BJ (cell line): ENCODE results near the gene SLC39A10. TPM values are rescaled to one million over a fixed set of nuclear protein-coding genes. Genes with fewer than 3 reads are reported as not detected.

Experiments used
- CTCF ChIA-PET: fragments of 350-600 bp; formaldehyde crosslinking; extraction: SDS; loops from one replicate; lab custom pipeline; 2021; ENCODE audit warnings: antibody characterized with exemption, inconsistent platforms; lab: Yijun Ruan, JAX
- POLR2A ChIA-PET: fragments of 300-600 bp; sonication (Branson Sonifier 250); formaldehyde crosslinking; extraction: SDS; loops from one replicate; lab custom pipeline; 2021; ENCODE audit warnings: antibody characterized with exemption; lab: Charles Lee
- DNase-seq: peaks from one replicate; pipeline ENCODE4 v3.0.0-alpha.2; 2011; ENCODE audit warnings: low read depth
- H3K27me3 ChIP-seq: 2 replicates; pipeline ENCODE4 v1.6.0; 2011; ENCODE audit warnings: low read length; ENCODE audit not compliant: control insufficient read depth, insufficient read depth
- H3K36me3 ChIP-seq: 2 replicates; pipeline ENCODE4 v1.5.1; 2011; ENCODE audit warnings: low read length; ENCODE audit not compliant: control insufficient read depth, insufficient read depth
- H3K4me3 ChIP-seq: 2 replicates; pipeline ENCODE4 v1.5.1; 2011; ENCODE audit warnings: low read depth, mild to moderate bottlenecking, control low read depth, low read length
- CTCF ChIP-seq: IDR thresholded peaks from 2 replicates; pipeline ENCODE4 v1.5.1; 2011; ENCODE audit warnings: low read depth, mild to moderate bottlenecking, control low read depth, inconsistent platforms, low read length, moderate library complexity; ENCODE audit not compliant: insufficient read depth
- polyA plus RNA-seq: library from polyadenylated mRNA; depleted of rRNA; stranded (reverse); fragments of >200 nt; gene quantifications from 2 replicates; pipeline ENCODE4 v1.2.3, GENCODE V29; 2011

Gene SLC39A10
- polyA plus RNA-seq, 1 experiment, result 13.7 TPM

GRCh38 chr2:195727106-195727505, 70.1 kb downstream of the SLC39A10 start:
- Histone ChIP-seq H3K4me3 (no peak overlapping the region), H3K27me3 (no peaks in the 10 kb centered on the region), H3K36me3 (peaks cover 1% of the 10 kb centered on the region)
- CTCF ChIA-PET, result interaction anchor here (1.2 kb wide), 2 partner anchors 12 to 44 kb away, joined by 3 to 4 read pairs; no protein-coding TSS in a partner anchor
- no peak for DNase-seq
- POLR2A ChIA-PET, result no interaction called here
- TF ChIP-seq CTCF, result no peak

GRCh38 chr2:195730912-195731311, 73.9 kb downstream of the SLC39A10 start:
- DNase-seq, result no peak
- CTCF ChIA-PET, result no interaction called here
- no peak for TF ChIP-seq CTCF

DNA sequence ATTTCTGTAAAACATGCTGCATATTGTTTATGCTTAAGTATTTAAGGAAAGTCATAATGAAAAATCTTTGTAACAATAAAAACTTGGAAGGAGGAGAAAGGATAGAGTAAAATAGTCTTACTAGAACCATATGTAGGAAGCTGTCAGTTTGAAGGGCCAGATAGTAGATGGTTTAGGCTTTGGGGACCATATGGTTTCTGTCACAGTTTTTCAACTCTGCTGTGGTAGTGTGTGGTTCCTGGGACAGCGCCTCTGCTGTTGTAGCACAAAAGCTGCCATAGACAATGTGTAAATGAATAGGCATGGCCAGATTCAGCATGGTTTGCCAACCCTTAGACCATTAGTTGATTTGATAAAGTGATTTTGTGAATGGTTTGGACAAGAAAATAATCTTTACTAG, 75.5 kb downstream of the SLC39A10 start:
- CTCF ChIA-PET, result no interaction called here
- DNase-seq, result no peak

More at GRCh38 chr2:195730912-195731311, 73.9 kb downstream of the SLC39A10 start:
- Histone ChIP-seq H3K27me3 (no peaks in the 10 kb centered on the region), H3K36me3 (no peaks in the 10 kb centered on the region), H3K4me3 (no peak overlapping the region)
- POLR2A ChIA-PET, result no interaction called here

GRCh38 chr2:195733831-195734230, 76.8 kb downstream of the SLC39A10 start:
- no peak for TF ChIP-seq CTCF
- ChIA-PET POLR2A (no interaction called here), CTCF (no interaction called here)
- Histone ChIP-seq H3K27me3 (no peaks in the 10 kb centered on the region), H3K36me3 (no peaks in the 10 kb centered on the region), H3K4me3 (no peak overlapping the region)
- no peak for DNase-seq

More for the DNA sequence above, 75.5 kb downstream of the SLC39A10 start:
- Histone ChIP-seq H3K27me3 (no peaks in the 10 kb centered on the region), H3K4me3 (no peak overlapping the region), H3K36me3 (no peaks in the 10 kb centered on the region)
- TF ChIP-seq CTCF, result no peak
- POLR2A ChIA-PET, result no interaction called here

GRCh38 chr2:195734395-195734794, 77.4 kb downstream of the SLC39A10 start:
- Histone ChIP-seq H3K4me3 (no peak overlapping the region), H3K36me3 (no peaks in the 10 kb centered on the region), H3K27me3 (no peaks in the 10 kb centered on the region)
- no peak for DNase-seq
- TF ChIP-seq CTCF, result no peak
- ChIA-PET POLR2A (no interaction called here), CTCF (interaction anchor here (1.6 to 1.8 kb wide), 2 partner anchors 17 to 74 kb away, joined by 3 read pairs; no protein-coding TSS in a partner anchor)
